Measurements from ENCODE around the gene FAM174A. TPM values are rescaled to one million over a fixed set of nuclear protein-coding genes. Genes with fewer than 3 reads are reported as not detected.

The FAM174A gene
- total RNA-seq (2014; rRNA removed; shearing (Covaris generic); ENCODE audit: low replicate concordance), result 4.8 and 9.4 TPM in 2 replicates

GRCh38 chr5:100535060-100536005 is at the start of gene FAM174A:
FAM174A (plus strand) TSS chr5:100535374; CDS start chr5:100535531, 157 bp downstream.
- no peaks in the 10 kb centered on the region for H3K27me3 ChIP-seq (ENCODE audit: low read length)
- no peaks in the 10 kb centered on the region for H3K9me3 ChIP-seq (ENCODE audit: low read length)
- peak within 1 kb of the TSS; percentile 79; the same call in 1 of the 2 replicates for H2AFZ ChIP-seq (ENCODE audit: low read length)
- no peaks in the 10 kb centered on the region for H3K79me2 ChIP-seq (ENCODE audit: low read length)
- H3K36me3 ChIP-seq (ENCODE audit: insufficient read depth, low read length), result no peaks in the 10 kb centered on the region
- no peak within 1 kb of the TSS for H3K27ac ChIP-seq (ENCODE audit: low read length)
- peak within 1 kb of the TSS; percentile 72 for H3K4me2 ChIP-seq (ENCODE audit: low read depth, low read length, poor library complexity, severe bottlenecking)
- H3K4me1 ChIP-seq (ENCODE audit: low read length), result peaks cover 21% of the 10 kb centered on the region
- peak within 1 kb of the TSS; percentile 77 for H3K9ac ChIP-seq (ENCODE audit: low read length)
- H3K9me2 ChIP-seq (replicated peaks; ENCODE audit: insufficient read depth, low read length), result peaks cover 8% of the 10 kb centered on the region; the same call in 1 of the 2 replicates
- H3K4me3 ChIP-seq (ENCODE audit: low read length), result peak within 1 kb of the TSS; percentile 94
- no peaks in the 10 kb centered on the region for H4K20me1 ChIP-seq (ENCODE audit: insufficient read depth, low read depth, low read length)
- peak; percentile 99 for DNase-seq

- DNase-seq, result no peak
- Histone ChIP-seq H3K27ac (ENCODE audit: low read length) (no peak overlapping the region), H3K9ac (ENCODE audit: low read length) (no peak overlapping the region), H3K79me2 (ENCODE audit: low read length) (no peaks in the 10 kb centered on the region), H4K20me1 (ENCODE audit: insufficient read depth, low read depth, low read length) (no peaks in the 10 kb centered on the region), H3K4me1 (ENCODE audit: low read length) (no peaks in the 10 kb centered on the region), H3K27me3 (ENCODE audit: low read length) (no peaks in the 10 kb centered on the region), H3K9me3 (ENCODE audit: low read length) (no peaks in the 10 kb centered on the region), H3K4me3 (ENCODE audit: low read length) (no peak overlapping the region), H2AFZ (ENCODE audit: low read length) (no peak overlapping the region), H3K36me3 (ENCODE audit: insufficient read depth, low read length) (no peaks in the 10 kb centered on the region), H3K4me2 (ENCODE audit: low read depth, low read length, poor library complexity, severe bottlenecking) (no peak overlapping the region), H3K9me2 (replicated peaks; ENCODE audit: insufficient read depth, low read length) (no peaks in the 10 kb centered on the region)
Observed at GRCh38 chr5:100493996-100494395, 41.2 kb upstream of the FAM174A start.

- no peak overlapping the region for H3K9ac ChIP-seq (ENCODE audit: low read length)
- H3K4me2 ChIP-seq (ENCODE audit: low read depth, low read length, poor library complexity, severe bottlenecking), result no peak overlapping the region
- no peak overlapping the region for H3K27ac ChIP-seq (ENCODE audit: low read length)
Observed at GRCh38 chr5:100496296-100496695, 38.9 kb upstream of the FAM174A start.

GRCh38 chr5:100502684-100503083 is 32.5 kb upstream of the FAM174A start:
- H3K27me3 ChIP-seq (ENCODE audit: low read length), result no peaks in the 10 kb centered on the region
- no peak overlapping the region for H3K4me2 ChIP-seq (ENCODE audit: low read depth, low read length, poor library complexity, severe bottlenecking)
- H3K27ac ChIP-seq (ENCODE audit: low read length), result no peak overlapping the region
- H3K9me3 ChIP-seq (ENCODE audit: low read length), result no peaks in the 10 kb centered on the region
- no peak overlapping the region for H2AFZ ChIP-seq (ENCODE audit: low read length)
- H4K20me1 ChIP-seq (ENCODE audit: insufficient read depth, low read depth, low read length), result no peaks in the 10 kb centered on the region
- H3K36me3 ChIP-seq (ENCODE audit: insufficient read depth, low read length), result no peaks in the 10 kb centered on the region
- H3K79me2 ChIP-seq (ENCODE audit: low read length), result no peaks in the 10 kb centered on the region
- H3K9ac ChIP-seq (ENCODE audit: low read length), result no peak overlapping the region
- H3K4me3 ChIP-seq (ENCODE audit: low read length), result no peak overlapping the region
- H3K9me2 ChIP-seq (replicated peaks; ENCODE audit: insufficient read depth, low read length), result no peaks in the 10 kb centered on the region
- no peak for DNase-seq
- H3K4me1 ChIP-seq (ENCODE audit: low read length), result no peaks in the 10 kb centered on the region

More at GRCh38 chr5:100496296-100496695, 38.9 kb upstream of the FAM174A start:
- Histone ChIP-seq H3K36me3 (ENCODE audit: insufficient read depth, low read length) (no peaks in the 10 kb centered on the region), H3K27me3 (ENCODE audit: low read length) (no peaks in the 10 kb centered on the region), H2AFZ (ENCODE audit: low read length) (no peak overlapping the region), H4K20me1 (ENCODE audit: insufficient read depth, low read depth, low read length) (no peaks in the 10 kb centered on the region), H3K9me3 (ENCODE audit: low read length) (no peaks in the 10 kb centered on the region), H3K4me1 (ENCODE audit: low read length) (no peaks in the 10 kb centered on the region), H3K4me3 (ENCODE audit: low read length) (no peak overlapping the region), H3K79me2 (ENCODE audit: low read length) (no peaks in the 10 kb centered on the region), H3K9me2 (replicated peaks; ENCODE audit: insufficient read depth, low read length) (no peaks in the 10 kb centered on the region)
- DNase-seq, result no peak

GRCh38 chr5:100505984-100506670 is 29.0 kb upstream of the FAM174A start:
- Histone ChIP-seq H3K79me2 (ENCODE audit: low read length) (no peaks in the 10 kb centered on the region), H2AFZ (ENCODE audit: low read length) (no peak overlapping the region)

GRCh38 chr5:100516285-100516684 is 18.9 kb upstream of the FAM174A start:
- no peak overlapping the region for H2AFZ ChIP-seq (ENCODE audit: low read length)
- no peaks in the 10 kb centered on the region for H4K20me1 ChIP-seq (ENCODE audit: insufficient read depth, low read depth, low read length)
- H3K9me2 ChIP-seq (replicated peaks; ENCODE audit: insufficient read depth, low read length), result no peaks in the 10 kb centered on the region
- no peak overlapping the region for H3K27ac ChIP-seq (ENCODE audit: low read length)
- H3K27me3 ChIP-seq (ENCODE audit: low read length), result no peaks in the 10 kb centered on the region
- peaks cover 5% of the 10 kb centered on the region for H3K9me3 ChIP-seq (ENCODE audit: low read length)
- H3K36me3 ChIP-seq (ENCODE audit: insufficient read depth, low read length), result no peaks in the 10 kb centered on the region
- H3K4me1 ChIP-seq (ENCODE audit: low read length), result no peaks in the 10 kb centered on the region
- DNase-seq, result no peak
- no peak overlapping the region for H3K4me3 ChIP-seq (ENCODE audit: low read length)
- no peak overlapping the region for H3K4me2 ChIP-seq (ENCODE audit: low read depth, low read length, poor library complexity, severe bottlenecking)
- no peaks in the 10 kb centered on the region for H3K79me2 ChIP-seq (ENCODE audit: low read length)
- no peak overlapping the region for H3K9ac ChIP-seq (ENCODE audit: low read length)

More at GRCh38 chr5:100505984-100506670, 29.0 kb upstream of the FAM174A start:
- no peak overlapping the region for H3K27ac ChIP-seq (ENCODE audit: low read length)
- H3K27me3 ChIP-seq (ENCODE audit: low read length), result no peaks in the 10 kb centered on the region; the same call in 1 of the 2 replicates
- DNase-seq, result no peak
- no peaks in the 10 kb centered on the region for H4K20me1 ChIP-seq (ENCODE audit: insufficient read depth, low read depth, low read length)
- no peaks in the 10 kb centered on the region for H3K4me1 ChIP-seq (ENCODE audit: low read length)
- H3K36me3 ChIP-seq (ENCODE audit: insufficient read depth, low read length), result no peaks in the 10 kb centered on the region
- H3K4me2 ChIP-seq (ENCODE audit: low read depth, low read length, poor library complexity, severe bottlenecking), result no peak overlapping the region
- H3K9me2 ChIP-seq (replicated peaks; ENCODE audit: insufficient read depth, low read length), result no peaks in the 10 kb centered on the region
- no peaks in the 10 kb centered on the region for H3K9me3 ChIP-seq (ENCODE audit: low read length)
- H3K4me3 ChIP-seq (ENCODE audit: low read length), result no peak overlapping the region
- H3K9ac ChIP-seq (ENCODE audit: low read length), result no peak overlapping the region

GRCh38 chr5:100517301-100517974 is 17.7 kb upstream of the FAM174A start:
- DNase-seq, result no peak
- Histone ChIP-seq H3K79me2 (ENCODE audit: low read length) (no peaks in the 10 kb centered on the region), H3K4me1 (ENCODE audit: low read length) (no peaks in the 10 kb centered on the region), H3K9ac (ENCODE audit: low read length) (no peak overlapping the region), H2AFZ (ENCODE audit: low read length) (no peak overlapping the region), H3K27me3 (ENCODE audit: low read length) (no peaks in the 10 kb centered on the region), H3K9me2 (replicated peaks; ENCODE audit: insufficient read depth, low read length) (no peaks in the 10 kb centered on the region), H3K4me2 (ENCODE audit: low read depth, low read length, poor library complexity, severe bottlenecking) (no peak overlapping the region), H3K4me3 (ENCODE audit: low read length) (no peak overlapping the region), H4K20me1 (ENCODE audit: insufficient read depth, low read depth, low read length) (no peaks in the 10 kb centered on the region), H3K27ac (ENCODE audit: low read length) (no peak overlapping the region), H3K36me3 (ENCODE audit: insufficient read depth, low read length) (no peaks in the 10 kb centered on the region), H3K9me3 (ENCODE audit: low read length) (peaks cover 5% of the 10 kb centered on the region)
